Inflammatory macrophage treated with lipopolysaccharide for 4 hours (primary cell): ENCODE data around the gene OPRL1.

Experiments
- DNase-seq: peaks from one replicate; pipeline ENCODE4 v3.0.0-alpha.2; 2020

The OPRL1 gene

DNA sequence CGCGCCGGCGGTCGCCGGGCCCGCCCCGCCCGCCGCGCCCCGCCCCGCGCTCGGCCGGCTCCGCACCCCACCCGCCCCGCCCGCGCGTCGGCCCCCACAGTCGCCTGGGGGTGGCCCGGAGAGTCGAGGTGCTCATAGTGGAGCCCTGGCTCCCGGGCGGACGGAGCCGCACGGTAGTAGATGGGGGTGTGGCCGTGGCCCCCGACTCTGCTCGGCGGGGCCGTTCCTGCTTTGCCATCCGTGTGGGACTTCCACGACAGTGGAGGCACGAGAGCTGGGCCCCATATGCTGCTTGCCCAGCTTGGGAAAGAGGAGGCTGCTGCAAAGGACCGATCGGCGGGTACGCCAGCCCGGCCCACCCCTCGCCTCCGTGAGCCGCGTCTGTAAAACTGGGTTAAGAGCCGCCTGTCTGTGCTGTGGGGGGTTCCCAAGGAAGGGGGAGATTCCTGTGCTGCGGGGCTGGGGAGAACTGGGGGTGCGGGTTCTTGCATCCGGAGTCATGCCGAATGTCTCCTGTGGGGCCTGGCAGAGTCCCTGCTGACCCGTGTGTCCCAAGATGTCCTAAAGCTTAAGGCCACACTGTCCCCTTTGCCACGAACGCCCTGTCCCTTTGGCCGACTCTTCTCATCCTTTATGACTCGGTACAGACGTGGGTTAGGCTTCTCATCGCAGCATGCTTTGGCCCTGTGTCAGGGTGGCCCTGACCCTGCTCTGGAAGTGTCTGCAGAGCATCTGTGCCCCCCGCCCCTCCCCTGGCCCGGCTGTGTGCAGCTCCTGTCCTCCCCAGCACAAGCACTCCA, at the start of gene OPRL1:
TSS of gene OPRL1 (plus strand) at position 70 of the 800 bp plus-strand sequence. CDS start 12,639 bp downstream, outside the sequence.
- DNase-seq, result peak; percentile 31

DNA sequence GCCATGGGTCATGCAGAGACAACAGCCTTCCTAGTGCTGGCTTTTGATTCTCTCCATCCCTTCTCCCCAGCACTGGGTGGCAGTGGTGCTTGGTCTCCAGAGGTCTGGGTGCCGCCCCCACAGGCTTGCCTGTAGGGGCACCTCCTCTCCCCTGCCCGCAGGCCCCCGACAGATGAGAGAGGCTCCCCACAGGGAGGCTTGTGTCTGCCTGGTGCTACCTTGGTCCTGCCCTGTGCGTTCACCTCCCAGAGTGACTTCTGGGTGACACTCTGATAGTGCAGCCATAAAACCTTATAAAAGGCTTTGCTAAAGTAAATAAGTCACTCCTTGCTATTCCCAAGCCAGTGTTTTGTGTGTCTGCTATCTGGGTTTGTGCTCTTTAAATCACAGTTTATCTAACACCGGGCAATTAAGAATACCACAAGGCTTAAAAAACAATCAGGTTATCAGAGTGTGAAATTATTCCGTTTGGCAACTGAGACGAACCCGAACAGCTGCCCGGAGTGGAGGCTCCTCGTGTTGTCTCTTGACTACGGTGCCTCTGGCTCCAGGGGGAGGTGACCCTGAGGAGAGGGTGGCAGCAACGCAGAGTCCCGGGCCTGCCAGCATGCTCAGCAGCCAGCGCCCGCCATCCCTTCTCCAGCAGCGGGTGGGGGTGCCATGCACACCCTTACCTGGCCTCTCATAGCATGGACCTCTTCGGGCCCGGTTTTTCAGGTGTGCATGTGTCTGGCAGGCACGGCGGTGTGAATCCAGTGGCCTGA, 49.3 kb upstream of the OPRL1 start:
- no peak for DNase-seq

DNA sequence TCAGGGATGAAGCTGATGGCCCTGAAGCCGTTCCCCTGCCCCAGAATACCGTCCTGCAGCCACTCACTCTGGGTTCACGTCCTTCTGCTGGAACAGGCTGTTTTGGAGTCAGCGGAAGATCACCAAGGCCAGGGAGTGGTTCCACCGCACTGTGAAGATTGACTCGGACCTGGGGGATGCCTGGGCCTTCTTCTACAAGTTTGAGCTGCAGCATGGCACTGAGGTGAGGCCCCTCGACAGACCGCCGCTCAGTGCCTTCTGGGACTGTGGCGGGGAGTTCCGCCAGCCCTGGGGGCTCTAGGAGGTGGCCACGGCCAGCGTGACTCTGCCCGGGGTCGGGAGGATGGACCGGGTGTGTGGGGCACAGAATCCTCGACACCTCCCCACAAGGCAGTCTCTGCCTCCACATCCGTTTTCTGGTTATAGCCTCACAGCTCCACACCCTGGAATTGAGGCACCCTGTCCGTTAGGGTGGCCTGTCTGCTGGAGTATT, 48.0 kb upstream of the OPRL1 start:
- no peak for DNase-seq

DNA sequence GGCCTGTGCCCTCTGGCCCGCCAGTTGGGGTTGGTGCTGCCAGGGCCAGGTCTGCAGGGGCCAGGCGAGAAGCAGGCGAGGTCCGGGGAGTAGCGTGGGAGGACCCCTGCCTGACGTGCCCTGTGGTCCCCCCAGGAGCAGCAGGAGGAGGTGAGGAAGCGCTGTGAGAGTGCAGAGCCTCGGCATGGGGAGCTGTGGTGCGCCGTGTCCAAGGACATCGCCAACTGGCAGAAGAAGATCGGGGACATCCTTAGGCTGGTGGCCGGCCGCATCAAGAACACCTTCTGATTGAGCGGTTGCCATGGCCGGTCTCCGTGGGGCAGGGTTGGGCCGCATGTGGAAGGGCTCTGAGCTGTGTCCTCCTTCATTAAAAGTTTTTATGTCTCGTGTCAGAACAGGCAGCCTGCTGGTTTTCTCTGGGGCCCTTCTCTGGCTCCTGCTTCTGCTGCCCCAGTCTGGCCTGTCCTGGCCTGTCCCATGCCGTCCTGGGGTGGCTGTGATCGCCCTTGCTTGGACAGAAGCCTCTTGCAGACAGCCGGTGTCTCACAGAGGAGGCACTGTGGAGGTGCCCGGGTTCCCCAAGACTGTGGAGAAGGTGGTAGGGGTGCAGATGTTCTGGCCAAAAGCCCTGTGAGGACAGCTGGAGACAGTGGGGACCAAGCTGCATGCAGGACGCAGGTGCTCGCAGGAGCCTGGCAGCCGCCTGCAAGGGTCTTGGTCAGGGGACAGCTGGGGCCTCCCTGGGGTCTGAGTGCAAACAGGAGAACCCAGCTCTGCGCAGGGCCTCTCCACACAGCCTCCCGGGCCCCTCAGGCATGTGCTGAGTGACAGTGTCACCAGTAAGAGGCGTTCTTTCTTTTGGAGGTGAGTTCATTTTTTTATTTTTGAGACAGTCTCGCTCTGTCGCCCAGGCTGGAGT, 46.9 kb upstream of the OPRL1 start:
- no peak for DNase-seq

DNA sequence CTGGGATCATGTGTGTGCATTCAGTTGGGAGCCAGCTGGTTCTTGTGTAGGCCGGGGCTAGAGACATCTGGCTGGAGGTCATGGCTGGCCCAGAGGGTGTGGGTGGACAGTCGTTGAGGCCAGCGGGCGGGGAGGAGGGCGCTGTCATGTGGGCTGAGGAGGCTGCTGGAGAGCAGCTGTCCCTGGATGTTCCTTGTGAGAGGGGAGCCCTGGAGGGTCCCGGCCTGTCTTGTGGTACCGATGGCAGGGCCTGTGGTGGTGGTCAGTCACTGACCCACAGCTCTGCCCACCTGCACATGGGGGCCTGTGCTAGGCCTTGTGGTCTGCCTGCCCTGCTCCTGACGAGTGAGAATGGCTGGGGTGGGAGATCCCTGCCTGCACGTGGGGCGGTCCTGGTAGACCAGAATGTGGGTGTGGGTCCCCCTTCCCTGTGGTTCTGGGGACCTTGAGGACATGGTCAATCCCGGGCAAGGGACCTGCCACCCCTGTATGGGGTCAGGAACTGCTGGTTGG, 45.8 kb upstream of the OPRL1 start:
- no peak for DNase-seq

DNA sequence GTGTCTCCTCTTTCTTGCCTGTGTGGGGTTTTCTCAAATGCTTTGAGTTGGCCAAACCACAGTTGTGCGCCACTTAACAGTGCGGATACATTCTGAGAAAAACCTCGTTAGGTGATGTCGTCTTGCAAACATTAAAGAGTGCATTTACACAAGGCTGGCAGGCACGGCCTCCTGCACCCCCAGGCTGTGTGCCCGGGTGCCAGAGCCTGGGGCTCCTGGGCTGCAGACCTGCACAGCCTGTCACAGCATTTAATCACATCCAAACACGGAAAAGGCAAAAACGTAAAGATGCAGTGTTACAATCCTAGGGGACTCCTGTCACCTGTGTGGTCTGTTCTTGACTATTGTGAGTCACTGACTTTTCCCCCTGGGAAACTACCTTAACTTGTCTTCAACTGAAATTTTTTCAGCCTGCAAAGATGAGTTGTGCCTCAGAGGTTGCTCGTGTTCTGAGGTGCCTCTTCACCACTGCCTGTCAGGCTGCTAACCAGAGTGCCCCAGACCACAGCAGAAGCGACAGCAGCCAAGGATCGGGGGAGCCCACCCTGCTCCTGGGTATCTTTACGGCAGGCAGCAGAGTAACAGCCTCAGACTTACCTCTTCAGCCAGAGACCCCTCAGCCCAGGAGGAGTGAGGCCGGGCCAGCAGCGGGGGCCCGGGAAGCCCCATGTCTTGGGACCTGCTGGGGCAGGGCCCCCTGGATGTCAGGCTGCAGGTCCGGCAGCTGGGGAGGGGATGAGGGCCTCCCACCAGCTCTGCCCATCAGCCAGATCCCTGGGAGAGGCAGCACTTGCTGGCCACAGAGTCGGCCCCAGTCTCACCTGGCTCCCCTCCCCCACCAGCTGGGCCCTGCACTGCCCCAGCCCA, 44.6 kb upstream of the OPRL1 start:
- DNase-seq, result no peak

DNA sequence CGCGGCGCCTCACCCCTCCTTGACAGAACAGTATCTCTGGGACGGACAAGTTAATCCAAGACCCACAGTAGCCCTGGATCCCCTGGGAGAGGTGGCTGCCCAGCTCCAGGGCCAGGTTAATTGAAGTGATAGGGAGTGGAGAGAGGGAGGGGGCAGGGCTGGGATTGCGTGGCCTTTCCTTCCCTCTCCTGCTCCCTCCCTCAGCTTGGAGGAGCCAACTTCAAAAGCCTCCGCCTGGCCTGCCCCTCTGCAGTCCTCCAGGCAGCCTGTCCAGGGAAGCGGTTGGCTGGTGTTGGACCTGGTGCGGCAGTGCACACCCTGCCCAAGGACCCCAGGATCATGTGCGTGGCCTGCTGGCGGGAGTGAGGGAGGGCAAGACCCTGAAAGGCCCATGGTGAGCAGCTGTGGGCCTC, 43.9 kb upstream of the OPRL1 start, which contains the start of gene C20orf204:
TSS of gene C20orf204 (plus strand) at position 250 of the 413 bp plus-strand sequence. CDS start at position 392, 142 bp downstream.
- DNase-seq, result no peak

DNA sequence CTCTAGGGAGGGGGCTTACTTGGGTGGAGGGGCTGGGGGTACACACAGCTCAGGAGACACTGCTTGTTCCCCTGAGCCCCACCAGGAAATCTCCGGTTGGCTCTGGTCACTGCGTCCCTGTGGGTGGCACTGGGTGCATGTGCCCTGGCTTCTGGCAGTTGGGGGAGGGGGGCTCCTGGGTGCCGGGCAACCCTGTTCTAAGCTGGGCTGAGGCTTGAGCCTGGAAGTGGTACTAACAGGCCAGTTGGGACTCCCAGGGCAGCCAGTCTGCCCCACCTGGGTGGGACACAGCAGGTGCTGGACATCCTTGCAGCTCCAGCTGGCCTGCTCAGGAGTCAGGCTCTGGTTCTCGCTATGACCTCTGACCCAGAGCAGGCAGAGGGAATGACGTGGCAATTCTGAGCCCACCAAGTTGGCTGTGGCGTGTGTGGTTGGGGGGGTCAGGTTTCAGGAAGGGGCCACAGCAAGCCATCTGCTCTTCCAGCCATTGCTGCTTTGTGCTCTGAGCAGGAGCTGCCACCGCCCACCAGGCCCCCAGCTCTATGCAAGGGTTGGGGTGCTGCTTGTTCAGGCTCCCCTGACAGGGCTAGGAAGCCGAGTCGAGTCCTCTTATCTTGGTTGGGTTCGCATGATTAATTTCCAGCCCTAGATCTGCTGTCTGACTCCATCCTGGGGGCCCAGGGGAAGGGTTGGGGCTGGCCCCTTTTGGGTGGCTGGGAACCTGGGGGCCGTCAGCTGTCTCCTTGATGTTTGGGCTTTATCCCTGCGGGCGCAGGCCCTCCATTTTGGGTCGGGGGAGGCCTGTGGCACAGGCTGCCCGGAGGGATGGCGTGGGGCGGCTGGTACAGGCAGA, 43.3 kb upstream of the OPRL1 start:
- no peak for DNase-seq

DNA sequence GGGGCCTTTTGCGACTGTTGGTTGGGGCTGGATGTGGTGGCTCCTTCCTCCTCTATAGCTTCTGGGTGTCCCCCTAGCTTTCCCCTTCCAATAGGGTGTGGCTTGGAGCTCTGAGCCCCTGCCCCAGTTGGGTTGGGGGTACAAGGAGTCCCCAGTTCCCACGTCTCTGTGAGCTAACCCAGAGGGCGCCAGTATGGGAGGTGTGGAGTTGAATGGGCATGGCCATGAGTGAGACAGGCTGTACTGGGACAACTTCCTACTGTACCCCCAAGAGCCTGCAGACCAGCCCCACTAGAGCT, 42.7 kb upstream of the OPRL1 start:
- no peak for DNase-seq

DNA sequence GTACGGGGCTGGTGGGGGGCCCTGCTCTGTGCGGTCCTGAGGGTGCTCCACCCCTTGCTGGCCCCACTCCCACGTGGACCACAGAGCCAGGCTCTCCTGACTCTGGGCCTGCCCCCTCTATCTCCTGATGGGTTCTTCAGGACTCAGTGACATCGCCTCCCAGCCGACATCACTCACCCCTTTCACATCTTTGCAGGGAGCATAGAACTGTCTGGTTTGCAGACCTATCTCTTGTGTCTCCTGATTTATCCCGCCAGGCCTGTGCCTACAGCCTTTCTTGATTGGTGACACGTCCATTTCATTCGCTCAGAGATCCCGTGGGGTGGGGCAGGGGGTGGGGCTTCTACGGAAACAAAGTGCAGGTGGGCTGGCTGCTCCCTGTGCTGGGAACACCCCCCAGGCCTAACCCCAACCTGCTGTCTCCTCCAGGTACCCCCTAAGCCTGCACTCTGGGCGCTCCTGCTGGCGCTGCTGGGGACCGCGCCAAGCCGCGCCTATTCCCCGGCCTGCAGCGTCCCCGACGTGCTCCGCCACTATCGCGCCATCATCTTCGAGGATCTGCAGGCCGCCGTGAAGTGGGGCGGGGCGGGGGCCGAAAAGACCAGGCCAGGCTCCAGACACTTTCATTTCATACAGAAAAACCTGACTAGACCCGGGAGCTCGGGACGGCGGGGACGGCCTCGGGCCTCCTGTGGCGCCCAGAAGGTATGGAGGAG, 42.2 kb upstream of the OPRL1 start:
- no peak for DNase-seq

DNA sequence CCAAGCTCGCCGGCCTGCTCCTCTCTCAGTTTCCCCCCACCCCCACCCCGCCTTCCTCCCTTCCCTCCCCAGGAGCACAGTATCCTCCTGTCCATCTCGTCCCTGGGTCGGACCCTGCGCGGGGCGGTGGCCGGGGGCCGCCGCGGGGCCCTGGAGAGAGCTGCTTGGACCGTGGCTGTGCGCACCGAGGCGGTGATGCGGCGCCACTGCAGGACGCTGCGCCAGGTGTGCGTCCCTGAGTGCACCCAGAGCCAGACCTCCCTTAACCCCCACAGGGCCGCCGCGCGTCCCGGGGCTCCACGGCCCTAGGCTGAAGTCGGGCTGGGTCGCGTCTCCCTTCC, 41.7 kb upstream of the OPRL1 start:
- no peak for DNase-seq

DNA sequence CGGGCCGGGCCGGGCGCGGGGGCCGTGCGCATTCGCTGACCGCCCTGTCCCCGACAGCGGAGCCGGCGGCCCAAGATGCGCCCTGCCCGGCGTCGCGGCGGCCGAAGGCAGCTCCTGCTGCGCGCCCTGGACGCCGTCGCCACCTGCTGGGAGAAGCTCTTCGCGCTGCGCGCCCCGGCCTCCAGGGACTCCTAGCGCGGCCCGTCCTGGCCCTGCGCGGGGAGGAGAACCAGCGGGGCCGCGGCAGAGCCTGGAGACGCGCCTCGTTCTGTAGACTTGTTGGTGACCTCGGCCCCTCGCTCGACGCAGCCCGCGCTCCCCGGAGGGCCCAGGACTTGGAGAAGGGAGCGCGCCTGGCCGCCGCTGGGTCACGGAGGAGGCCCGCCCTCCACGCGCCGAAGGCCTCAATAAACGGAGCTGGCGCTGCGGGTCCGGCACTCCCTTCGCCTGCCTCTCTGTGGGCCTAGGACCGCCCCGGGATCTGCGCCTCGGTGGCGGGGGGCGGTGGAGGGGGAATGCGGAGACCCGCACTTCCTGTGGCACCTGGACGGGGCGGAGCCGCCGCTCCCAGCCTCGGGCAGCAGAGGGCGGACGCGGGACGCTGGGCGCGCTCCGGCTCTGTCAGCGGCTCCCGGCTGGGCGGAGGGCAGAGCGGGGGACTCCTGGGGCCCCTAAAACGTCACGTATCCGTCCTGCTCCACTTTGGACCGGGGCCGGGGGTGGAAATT, 41.2 kb upstream of the OPRL1 start:
- peak; percentile 65 for DNase-seq

DNA sequence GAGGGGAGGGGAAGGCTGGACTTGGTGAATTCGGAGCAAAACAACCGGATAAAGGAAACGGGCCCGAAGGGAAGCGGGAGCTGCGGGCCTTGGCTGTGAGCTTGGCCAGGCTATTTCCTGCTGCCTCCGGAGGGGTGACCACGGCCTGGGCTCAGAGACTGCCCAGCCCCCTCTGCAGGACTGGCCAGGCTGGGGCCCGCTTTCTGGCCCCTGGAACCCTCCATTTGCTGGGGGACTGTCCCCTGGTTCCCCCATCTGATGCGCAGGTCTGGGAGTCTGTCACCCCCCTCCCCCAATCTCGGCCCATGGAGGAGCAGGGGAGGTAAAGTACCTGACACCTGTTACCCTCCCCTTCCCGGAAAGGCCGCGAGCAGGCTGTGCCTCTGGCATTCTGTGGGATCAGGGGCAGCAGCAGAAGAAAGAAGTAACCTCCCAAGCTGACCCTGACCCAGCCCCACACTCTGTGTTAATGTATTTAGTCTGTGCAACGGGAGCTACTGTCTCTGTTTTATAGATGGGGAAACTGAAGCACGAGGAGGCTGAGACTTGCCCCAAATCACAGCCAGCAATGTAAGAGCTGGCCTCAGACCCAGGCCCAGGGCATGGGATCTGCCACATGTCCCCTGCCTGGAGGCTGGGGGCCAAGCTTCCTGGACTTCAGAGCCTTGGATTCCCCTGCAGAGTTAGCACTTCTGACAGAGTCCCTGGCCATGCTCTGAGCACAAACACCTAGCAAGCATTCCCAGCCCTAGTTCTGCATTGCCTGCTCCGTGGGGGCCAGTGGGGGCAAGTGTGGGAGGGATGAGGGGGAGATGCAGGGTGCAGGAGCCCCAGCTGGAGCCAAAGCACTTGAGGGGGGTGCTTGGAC, 40.4 kb upstream of the OPRL1 start:
- no peak for DNase-seq

DNA sequence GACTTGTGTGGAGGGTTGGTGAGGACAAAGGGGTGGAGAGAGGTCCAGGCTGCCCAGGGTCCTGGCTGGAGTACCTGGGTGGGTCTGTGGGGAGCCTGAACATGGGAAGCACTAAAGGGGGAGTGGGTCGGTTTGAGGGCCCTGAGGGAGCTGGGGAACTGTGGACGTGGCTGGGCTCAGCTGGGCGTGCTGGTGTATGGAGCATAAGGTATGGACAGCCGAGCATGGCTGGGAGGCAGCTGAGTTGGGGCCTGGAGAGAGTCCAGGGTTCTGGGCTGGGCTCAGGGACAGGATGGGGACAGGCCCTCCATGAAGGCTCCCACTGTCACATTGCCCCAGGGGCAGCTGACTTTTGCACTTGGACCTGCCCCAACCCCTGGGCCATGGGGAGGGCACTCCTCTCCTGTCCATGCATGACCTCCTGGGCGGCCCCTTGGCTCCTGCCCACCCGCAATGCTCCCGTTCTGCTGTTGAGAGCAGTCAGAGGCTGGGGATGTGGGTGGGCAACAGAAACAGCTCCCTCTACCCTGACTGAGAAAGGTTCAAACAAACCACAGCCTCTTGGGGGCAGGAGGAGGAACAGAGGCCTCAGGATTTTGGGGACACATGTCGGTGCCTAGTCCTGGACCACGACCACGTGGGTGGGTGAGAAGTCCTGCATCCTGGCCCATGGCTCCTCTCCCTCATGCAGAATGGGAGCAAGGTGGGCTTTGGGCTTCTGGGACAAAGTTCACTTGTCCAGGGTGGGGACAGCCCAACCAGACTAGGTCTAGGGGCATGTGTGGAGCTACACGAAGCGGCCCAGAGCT, 39.4 kb upstream of the OPRL1 start:
- no peak for DNase-seq

DNA sequence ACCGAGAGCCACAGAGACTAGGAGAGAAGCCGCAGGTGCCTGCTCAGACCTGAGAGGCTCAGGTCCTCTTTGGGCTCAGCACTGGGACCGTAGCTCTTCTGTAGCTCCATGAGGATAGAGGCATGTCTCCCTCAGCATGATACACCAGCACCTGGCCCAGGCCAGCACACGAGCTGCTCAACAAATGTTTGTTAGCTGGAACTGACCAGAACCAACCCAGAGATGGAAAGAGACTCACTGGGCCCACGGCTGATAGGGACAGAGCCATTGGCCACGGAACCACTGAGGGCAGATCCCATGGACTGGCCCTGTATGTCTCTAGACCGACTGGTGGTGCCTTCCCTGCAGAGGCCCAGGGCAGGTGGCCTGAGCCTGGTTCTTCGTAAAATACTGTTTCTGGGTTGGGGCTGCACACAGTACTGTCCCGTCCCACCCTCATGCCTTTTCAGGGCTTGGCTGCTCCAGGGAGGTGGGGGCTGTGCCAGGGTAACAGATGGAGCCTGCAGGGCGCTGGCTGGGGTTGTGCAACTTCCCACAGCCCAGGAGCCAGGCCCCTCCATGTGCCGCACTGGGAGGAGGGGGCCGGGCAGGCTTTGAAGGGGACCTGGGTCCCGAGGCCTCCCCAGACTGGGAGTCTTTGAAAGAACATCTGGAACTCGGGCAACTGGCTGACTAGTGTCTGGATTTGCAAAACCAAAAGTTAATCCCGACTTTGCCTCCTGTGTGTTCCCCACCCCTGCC, 38.7 kb upstream of the OPRL1 start:
- no peak for DNase-seq

DNA sequence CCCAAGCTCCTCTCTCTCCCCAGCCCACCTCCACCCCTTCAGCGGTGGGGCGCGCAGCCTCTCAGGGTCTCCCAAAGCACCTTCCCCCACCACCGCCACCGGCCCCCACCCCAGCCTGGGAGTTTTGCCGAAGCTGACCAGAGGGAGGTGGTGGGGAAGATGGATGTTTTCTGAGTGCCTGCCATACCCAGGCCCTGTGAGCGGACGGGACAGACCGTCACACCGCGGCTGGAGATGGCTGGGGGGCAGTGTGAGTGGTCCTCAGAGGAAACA, 38.2 kb upstream of the OPRL1 start:
- DNase-seq, result no peak
